ENCODE results near the gene ERBB4. TPM values are rescaled to one million over a fixed set of nuclear protein-coding genes. Genes with fewer than 3 reads are reported as not detected.

ERBB4 gene
- total RNA-seq, 1 experiment from 2014 or later: 40.6 TPM

- no peaks in the 10 kb centered on the region for H3K36me3 ChIP-seq (ENCODE audit: insufficient read depth, low read length, poor library complexity, severe bottlenecking)
- H3K9me3 ChIP-seq (ENCODE audit: low read depth, low read length, poor library complexity, severe bottlenecking): no peaks in the 10 kb centered on the region
- ChIA-PET POLR2A (ENCODE audit: low non-redundant PET) (no interaction called here), CTCF (no interaction called here)
- TF ChIP-seq, protein P1, sequence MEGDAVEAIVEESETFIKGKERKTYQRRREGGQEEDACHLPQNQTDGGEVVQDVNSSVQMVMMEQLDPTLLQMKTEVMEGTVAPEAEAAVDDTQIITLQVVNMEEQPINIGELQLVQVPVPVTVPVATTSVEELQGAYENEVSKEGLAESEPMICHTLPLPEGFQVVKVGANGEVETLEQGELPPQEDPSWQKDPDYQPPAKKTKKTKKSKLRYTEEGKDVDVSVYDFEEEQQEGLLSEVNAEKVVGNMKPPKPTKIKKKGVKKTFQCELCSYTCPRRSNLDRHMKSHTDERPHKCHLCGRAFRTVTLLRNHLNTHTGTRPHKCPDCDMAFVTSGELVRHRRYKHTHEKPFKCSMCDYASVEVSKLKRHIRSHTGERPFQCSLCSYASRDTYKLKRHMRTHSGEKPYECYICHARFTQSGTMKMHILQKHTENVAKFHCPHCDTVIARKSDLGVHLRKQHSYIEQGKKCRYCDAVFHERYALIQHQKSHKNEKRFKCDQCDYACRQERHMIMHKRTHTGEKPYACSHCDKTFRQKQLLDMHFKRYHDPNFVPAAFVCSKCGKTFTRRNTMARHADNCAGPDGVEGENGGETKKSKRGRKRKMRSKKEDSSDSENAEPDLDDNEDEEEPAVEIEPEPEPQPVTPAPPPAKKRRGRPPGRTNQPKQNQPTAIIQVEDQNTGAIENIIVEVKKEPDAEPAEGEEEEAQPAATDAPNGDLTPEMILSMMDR (conservative IDR thresholded peaks at IDR 0.05; ENCODE audit: low read depth, low read length): no peak
- TF ChIP-seq EZH2 (IDR thresholded peaks at IDR 0.05; ENCODE audit: borderline replicate concordance, low read depth, low read length, poor library complexity, severe bottlenecking): no peak
- DNase-seq (ENCODE audit: low spot score): peak; percentile 50
- intact Hi-C loops (cut with micrococcal nuclease; ENCODE audit: unreplicated experiment): no loop called here
- H3K27me3 ChIP-seq (replicated peaks; ENCODE audit: insufficient read depth, low read depth, low read length, poor library complexity): no peaks in the 10 kb centered on the region
- H3K27ac ChIP-seq (ENCODE audit: low read depth, low read length, poor library complexity, severe bottlenecking): no peak overlapping the region
- BruUV-seq (replicated peaks): no TSS peak
- no peaks in the 10 kb centered on the region for H3K4me1 ChIP-seq (ENCODE audit: insufficient read depth, low read length, poor library complexity, severe bottlenecking)
- H3K4me3 ChIP-seq (ENCODE audit: low read depth, low read length, poor library complexity, severe bottlenecking): no peak overlapping the region
Measured at GRCh38 chr2:211860224-211860623, 678.4 kb downstream of the ERBB4 start.

DNA sequence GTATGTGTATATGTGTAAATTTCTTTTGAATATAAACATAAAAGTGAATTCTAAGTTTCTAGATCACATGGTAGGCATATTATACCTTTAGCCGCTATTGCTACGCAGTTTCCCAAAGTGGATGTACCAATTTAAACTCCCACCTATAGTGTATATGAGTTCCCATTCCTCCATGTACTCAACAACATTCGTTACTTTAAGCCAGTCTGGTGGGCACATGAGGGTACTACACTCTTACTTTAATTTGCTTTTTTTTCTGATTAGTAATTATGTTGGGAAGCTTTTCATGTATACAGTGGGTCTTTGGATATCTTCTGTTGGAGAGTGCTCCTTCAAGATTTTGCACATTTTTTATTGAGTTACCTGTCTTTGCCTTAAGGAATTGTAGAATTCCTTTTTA, 683.8 kb downstream of the ERBB4 start:
- TF ChIP-seq, protein P1 (conservative IDR thresholded peaks at IDR 0.05; ENCODE audit: low read depth, low read length): no peak; the same call in 1 of the 2 replicates
- no peak for TF ChIP-seq EZH2 (IDR thresholded peaks at IDR 0.05; ENCODE audit: borderline replicate concordance, low read depth, low read length, poor library complexity, severe bottlenecking)
- POLR2A ChIA-PET (ENCODE audit: low non-redundant PET): no interaction called here
- no peaks in the 10 kb centered on the region for H3K36me3 ChIP-seq (ENCODE audit: insufficient read depth, low read length, poor library complexity, severe bottlenecking)

GRCh38 chr2:211846714-211847113, 691.9 kb downstream of the ERBB4 start:
- DNase-seq (ENCODE audit: low spot score): peak; percentile 75
- Histone ChIP-seq H3K27me3 (replicated peaks; ENCODE audit: insufficient read depth, low read depth, low read length, poor library complexity) (no peaks in the 10 kb centered on the region), H3K36me3 (ENCODE audit: insufficient read depth, low read length, poor library complexity, severe bottlenecking) (no peaks in the 10 kb centered on the region), H3K9me3 (ENCODE audit: low read depth, low read length, poor library complexity, severe bottlenecking) (no peaks in the 10 kb centered on the region), H3K4me1 (ENCODE audit: insufficient read depth, low read length, poor library complexity, severe bottlenecking) (peaks cover 28% of the 10 kb centered on the region), H3K4me3 (ENCODE audit: low read depth, low read length, poor library complexity, severe bottlenecking) (no peak overlapping the region), H3K27ac (ENCODE audit: low read depth, low read length, poor library complexity, severe bottlenecking) (peak overlapping the region; percentile 6)
- ChIA-PET CTCF (no interaction called here), POLR2A (ENCODE audit: low non-redundant PET) (no interaction called here)
- intact Hi-C loops (cut with micrococcal nuclease; ENCODE audit: unreplicated experiment): no loop called here
- TF ChIP-seq, protein P1 (conservative IDR thresholded peaks at IDR 0.05; ENCODE audit: low read depth, low read length): no peak
- TF ChIP-seq EZH2 (IDR thresholded peaks at IDR 0.05; ENCODE audit: borderline replicate concordance, low read depth, low read length, poor library complexity, severe bottlenecking): no peak
- BruUV-seq (replicated peaks): no TSS peak

More for the DNA sequence above, 683.8 kb downstream of the ERBB4 start:
- Histone ChIP-seq H3K9me3 (ENCODE audit: low read depth, low read length, poor library complexity, severe bottlenecking) (no peaks in the 10 kb centered on the region), H3K4me1 (ENCODE audit: insufficient read depth, low read length, poor library complexity, severe bottlenecking) (no peaks in the 10 kb centered on the region), H3K27me3 (replicated peaks; ENCODE audit: insufficient read depth, low read depth, low read length, poor library complexity) (no peaks in the 10 kb centered on the region), H3K27ac (ENCODE audit: low read depth, low read length, poor library complexity, severe bottlenecking) (no peak overlapping the region), H3K4me3 (ENCODE audit: low read depth, low read length, poor library complexity, severe bottlenecking) (no peak overlapping the region)
- intact Hi-C loops (cut with micrococcal nuclease; ENCODE audit: unreplicated experiment): no loop called here
- no TSS peak for BruUV-seq (replicated peaks)
- CTCF ChIA-PET: no interaction called here
- DNase-seq (ENCODE audit: low spot score): no peak
